Lung (tissue), 12 donors: ENCODE measurements around the gene FBXL19. TPM values are rescaled to one million over a fixed set of nuclear protein-coding genes. Genes with fewer than 3 reads are reported as not detected.
A peak's percentile ranks its signal among the peaks of the same experiment; 100 is the strongest.

Experiments used
- ATAC-seq: fragments of 200-7000 bp; cut with Tn5 transposase; one replicate; pipeline ENCODE4 v1.9.1; 2020; ENCODE audit warnings: moderate number of reproducible peaks; ENCODE audit not compliant: insufficient read depth, low FRiP score
- DNase-seq, 3 donors: peaks; one replicate each; pipeline ENCODE4 v3.0.0-alpha.2; 2013 to 2017
- H3K27ac ChIP-seq, 2 donors: one replicate each; pipeline ENCODE4 v1.5.1; 2013; ENCODE audit warnings: mild to moderate bottlenecking in 2 of 2, moderate library complexity in 2 of 2, control low read depth in 1 of 2, inconsistent platforms in 1 of 2, low read depth in 1 of 2, low read length in 1 of 2
- H3K27me3 ChIP-seq, 3 donors: one replicate each; pipeline ENCODE4 v1.5.1; 2013; ENCODE audit warnings: low read length in 2 of 3; ENCODE audit not compliant: control insufficient read depth in 3 of 3, insufficient read depth in 3 of 3
- H3K36me3 ChIP-seq, 4 donors: one replicate each; pipeline ENCODE4 v1.5.1; 2013; ENCODE audit warnings: low read length in 4 of 4, mild to moderate bottlenecking in 1 of 4, moderate library complexity in 1 of 4; ENCODE audit not compliant: control insufficient read depth in 4 of 4, insufficient read depth in 4 of 4
- H3K4me1 ChIP-seq, 5 donors: one replicate each; pipeline ENCODE4 v1.5.1; 2013; ENCODE audit warnings: low read length in 5 of 5, mild to moderate bottlenecking in 2 of 5, moderate library complexity in 1 of 5; ENCODE audit not compliant: control insufficient read depth in 5 of 5, insufficient read depth in 5 of 5
- H3K4me3 ChIP-seq: one replicate; pipeline ENCODE4 v1.5.1; 2013; ENCODE audit warnings: mild to moderate bottlenecking, control low read depth, moderate library complexity
- H3K9ac ChIP-seq, 2 donors: one replicate each; pipeline ENCODE4 v1.5.1; 2013; ENCODE audit warnings: low read length in 2 of 2, control low read depth in 1 of 2; ENCODE audit not compliant: insufficient read depth in 1 of 2
- H3K9me3 ChIP-seq, 4 donors: one replicate each; pipeline ENCODE4 v1.5.1; 2013; ENCODE audit warnings: low read length in 3 of 4, mild to moderate bottlenecking in 1 of 4, moderate library complexity in 1 of 4; ENCODE audit not compliant: control insufficient read depth in 4 of 4, insufficient read depth in 3 of 4
- WGBS, 2 donors: extraction: QIAGEN DNeasy Blood & Tissue Kit; methylation state at CpG; one replicate each; pipeline ENCODE4 v1.1.7; 2013; 5-methylcytosine and 5-hydroxymethylcytosine counted together
- polyA plus RNA-seq, 2 donors: library from polyadenylated mRNA; stranded (reverse); fragments of 200-250 nt; gene quantifications; one replicate each; pipeline ENCODE4 v1.2.1, GENCODE V29; 2013
- total RNA-seq, 2 donors: library from RNA; depleted of rRNA in 1 of 2; stranded (reverse); fragments of >200 nt in 1 of 2; gene quantifications; one replicate each; pipeline ENCODE4 v1.2.1, GENCODE V29; 2014 to 2021
- TF ChIP-seq, protein P1 (sequence below): IDR thresholded peaks from 2 replicates; pipeline ENCODE4 v1.5.1; 2012; ENCODE audit warnings: mild to moderate bottlenecking; ENCODE audit errors: control extremely low read depth, extremely low read depth
- donor health status: control.
- donor health status: control.
- donor health status: Bipolar disorder and iron deficiency.
- donor health status: healthy.
- donor health status: DM: yes; HTN: yes; CAD: no.

The FBXL19 gene
- total and polyA plus RNA-seq, 4 donors = 10.3 to 17.3 (median 13.2) TPM

DNA sequence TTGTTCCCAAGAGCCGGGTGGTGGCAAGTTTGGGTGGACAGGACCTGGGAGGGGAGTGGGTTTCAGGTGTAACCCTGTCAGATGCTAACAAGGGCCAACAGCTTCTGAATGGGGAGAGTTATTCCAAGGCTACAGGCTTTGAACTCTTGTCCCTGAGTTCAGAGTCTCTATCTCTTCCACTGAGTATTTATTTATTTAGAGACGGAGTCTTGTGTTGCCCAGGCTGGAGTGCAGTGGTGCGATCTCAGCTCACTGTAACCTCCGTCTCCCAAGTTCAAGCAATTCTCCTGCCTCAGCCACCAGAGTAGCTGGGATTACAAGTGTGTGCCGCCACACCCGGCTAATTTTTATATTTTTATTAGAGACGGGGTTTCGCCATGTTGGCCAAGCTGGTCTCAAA is 31.6 kb downstream of the FBXL19 start:
- DNase-seq (no peak), ATAC-seq (no peak)
- Histone ChIP-seq H3K27ac (no peak overlapping the region), H3K36me3 (peaks cover 2 to 12% (median 6%) of the 10 kb centered on the region in 4 donors), H3K27me3 (no peaks in the 10 kb centered on the region), H3K4me3 (no peak overlapping the region), H3K9me3 (no peaks in the 10 kb centered on the region), H3K9ac (no peak overlapping the region), H3K4me1 (peaks cover 0 to 36% (median 14%) of the 10 kb centered on the region in 5 donors)
- TF ChIP-seq, protein P1, sequence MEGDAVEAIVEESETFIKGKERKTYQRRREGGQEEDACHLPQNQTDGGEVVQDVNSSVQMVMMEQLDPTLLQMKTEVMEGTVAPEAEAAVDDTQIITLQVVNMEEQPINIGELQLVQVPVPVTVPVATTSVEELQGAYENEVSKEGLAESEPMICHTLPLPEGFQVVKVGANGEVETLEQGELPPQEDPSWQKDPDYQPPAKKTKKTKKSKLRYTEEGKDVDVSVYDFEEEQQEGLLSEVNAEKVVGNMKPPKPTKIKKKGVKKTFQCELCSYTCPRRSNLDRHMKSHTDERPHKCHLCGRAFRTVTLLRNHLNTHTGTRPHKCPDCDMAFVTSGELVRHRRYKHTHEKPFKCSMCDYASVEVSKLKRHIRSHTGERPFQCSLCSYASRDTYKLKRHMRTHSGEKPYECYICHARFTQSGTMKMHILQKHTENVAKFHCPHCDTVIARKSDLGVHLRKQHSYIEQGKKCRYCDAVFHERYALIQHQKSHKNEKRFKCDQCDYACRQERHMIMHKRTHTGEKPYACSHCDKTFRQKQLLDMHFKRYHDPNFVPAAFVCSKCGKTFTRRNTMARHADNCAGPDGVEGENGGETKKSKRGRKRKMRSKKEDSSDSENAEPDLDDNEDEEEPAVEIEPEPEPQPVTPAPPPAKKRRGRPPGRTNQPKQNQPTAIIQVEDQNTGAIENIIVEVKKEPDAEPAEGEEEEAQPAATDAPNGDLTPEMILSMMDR = no peak
- WGBS, 2 donors = 88 to 93% methylated on average over 8 of the region's 8 CpGs

DNA sequence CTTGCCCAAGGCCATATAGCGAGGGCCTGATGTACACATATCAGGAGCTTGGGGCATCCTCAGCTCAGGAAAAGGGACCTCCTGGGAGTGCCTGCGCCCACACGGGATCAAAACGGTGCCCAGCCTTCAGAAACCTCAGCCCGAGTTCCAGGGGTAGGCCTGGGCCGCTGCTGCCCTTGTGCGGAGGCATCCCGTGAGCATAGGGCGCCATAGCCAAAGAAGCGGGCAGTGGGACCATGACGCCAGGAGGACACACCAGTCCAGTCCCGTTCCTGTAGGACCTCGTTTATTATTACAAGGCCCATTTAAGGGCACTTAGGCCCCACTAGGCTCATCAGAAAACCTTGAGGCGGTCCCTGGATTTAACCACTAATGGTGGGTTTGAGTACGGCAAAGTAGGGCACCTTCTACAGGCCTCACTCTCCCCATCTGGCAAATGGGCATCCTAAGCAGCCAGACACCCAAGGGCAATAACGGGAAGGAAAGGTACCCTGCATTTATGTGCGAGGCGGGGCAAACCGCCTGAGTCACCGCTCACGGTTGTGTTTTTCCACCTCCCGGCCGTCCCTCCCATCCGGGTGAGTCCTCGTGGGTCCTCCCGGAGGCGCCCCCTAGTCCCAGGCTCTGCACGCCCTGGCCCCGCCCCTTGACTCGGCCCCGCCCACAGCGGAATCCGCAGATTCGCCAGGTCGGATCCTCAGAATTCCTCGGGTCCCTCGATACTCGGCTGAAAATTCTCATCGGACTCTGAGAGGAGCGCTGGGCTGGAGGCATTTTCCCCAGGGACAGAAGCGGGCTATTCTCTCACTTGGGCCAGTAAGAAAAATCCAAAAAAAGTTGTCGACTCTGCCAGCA is 33.5 kb downstream of the FBXL19 start:
- ATAC-seq (peak; percentile 67), DNase-seq (peak in 2 of 3 donors; percentile 82 to 85)
- H3K27ac ChIP-seq = peak overlapping the region; percentile 92 to 100
- no peaks in the 10 kb centered on the region for H3K27me3 ChIP-seq
- H3K36me3 ChIP-seq = peaks cover 2 to 21% (median 18%) of the 10 kb centered on the region in 4 donors
- H3K9me3 ChIP-seq = no peaks in the 10 kb centered on the region
- peaks cover 0 to 21% (median 4%) of the 10 kb centered on the region in 5 donors for H3K4me1 ChIP-seq
- TF ChIP-seq, protein P1 = peak; percentile 11
- peak overlapping the region; percentile 74 to 97 for H3K9ac ChIP-seq
- WGBS, 2 donors = 27 to 29% methylated on average over 42 of the region's 42 CpGs
- H3K4me3 ChIP-seq = peak overlapping the region; percentile 49

DNA sequence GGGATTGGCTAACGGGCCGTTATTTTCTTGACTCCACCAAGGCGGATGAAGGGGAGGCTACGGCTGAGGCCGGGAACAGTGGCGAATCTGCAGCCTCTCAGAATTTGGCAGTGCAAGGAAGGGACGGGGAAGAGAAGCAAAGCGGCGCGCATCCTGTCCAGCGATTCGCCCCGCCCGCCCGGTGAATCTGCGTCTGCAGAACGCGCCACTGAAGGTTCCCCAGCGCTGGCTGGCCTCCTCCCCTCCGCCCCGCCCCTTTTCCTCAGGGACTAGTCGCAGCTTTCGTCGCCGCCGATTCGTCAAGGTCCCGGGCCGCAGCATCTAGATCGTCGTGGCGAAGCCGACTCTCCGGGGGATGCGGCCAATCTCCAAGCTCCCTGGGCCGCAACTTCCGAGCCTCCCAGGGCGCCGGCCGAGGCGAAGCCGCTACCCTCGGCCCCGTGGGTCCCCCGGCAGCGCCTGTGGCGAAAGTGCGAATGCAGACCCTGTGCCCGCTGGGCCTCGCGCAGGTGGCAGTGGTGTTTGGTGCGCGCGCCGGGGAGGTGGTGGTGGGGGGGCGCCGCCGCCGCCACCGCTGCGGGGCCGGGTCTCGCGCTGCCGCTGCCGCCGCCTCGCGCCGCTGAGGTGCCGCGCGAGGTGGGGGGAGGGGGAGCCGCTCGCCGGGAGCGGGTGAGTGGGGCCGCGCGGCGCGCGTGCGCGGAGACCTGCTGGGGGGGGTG is 34.2 kb downstream of the FBXL19 start, which contains the start of gene SETD1A:
TSS of gene SETD1A (plus strand) at position 299 of the 719 bp plus-strand sequence. CDS start 978 bp downstream, outside the sequence.
- Histone ChIP-seq H3K27ac (peak within 1 kb of the TSS; percentile 92 to 100), H3K36me3 (peaks cover 6 to 24% (median 22%) of the 10 kb centered on the region in 4 donors), H3K4me3 (peak within 1 kb of the TSS; percentile 49), H3K4me1 (peaks cover 0 to 20% (median 4%) of the 10 kb centered on the region in 5 donors), H3K27me3 (no peaks in the 10 kb centered on the region), H3K9ac (peak within 1 kb of the TSS; percentile 74 to 97), H3K9me3 (no peaks in the 10 kb centered on the region)
- DNase-seq (peak; percentile 97 to 99 (median 98)), ATAC-seq (peak; percentile 94)
- TF ChIP-seq, protein P1 = no peak
- 0 to 1% methylated on average over 41 to 85 of the region's 85 CpGs for WGBS, 2 donors
